ENCODE data around the gene FZD7. TPM values are rescaled to one million over a fixed set of nuclear protein-coding genes. Genes with fewer than 3 reads are reported as not detected.
A peak's percentile ranks its signal among the peaks of the same experiment; 100 is the strongest.

FZD7 gene
- total RNA-seq, 1 experiment from 2014 or later: 302 TPM

- H3K4me3 Mint-ChIP-seq: no peak overlapping the region; a peak in 1 of 5 replicates
- H3K27me3 Mint-ChIP-seq (ENCODE audit: low read depth): no peaks in the 10 kb centered on the region; the same call in 1 of the 2 replicates
- peak overlapping the region; percentile 54 to 95 (median 92); a peak in 4 of 7 replicates for H3K27ac Mint-ChIP-seq
- H3K4me1 Mint-ChIP-seq: peaks cover 46% of the 10 kb centered on the region in 2 experiments
- Histone ChIP-seq H3K79me1 (ENCODE audit: insufficient read depth, low read depth, low read length, poor library complexity, severe bottlenecking) (no peaks in the 10 kb centered on the region), H4K8ac (replicated peaks; ENCODE audit: insufficient read length, low read depth, low read length) (no peak overlapping the region), H3K27me3 (ENCODE audit: insufficient read depth, low read length) (no peaks in the 10 kb centered on the region), H4K20me1 (ENCODE audit: control insufficient read depth, insufficient read depth, insufficient read length) (no peaks in the 10 kb centered on the region), H2BK20ac (ENCODE audit: low read depth, low read length, poor library complexity, severe bottlenecking) (no peak overlapping the region), H2AK5ac (ENCODE audit: insufficient read length, low read length) (peak overlapping the region; percentile 68), H2BK5ac (ENCODE audit: insufficient read length, low read length) (no peak overlapping the region), H2BK12ac (ENCODE audit: insufficient read length, low read depth, low read length) (peak overlapping the region; percentile 16), H4K5ac (ENCODE audit: insufficient read length, low read depth, low read length) (no peak overlapping the region), H3T11ph (ENCODE audit: low read length) (no peak overlapping the region), H3K4ac (ENCODE audit: low read depth, low read length) (no peak overlapping the region), H3K4me1 (ENCODE audit: insufficient read depth, low read length) (peaks cover 7% of the 10 kb centered on the region; the same call in 1 of the 2 replicates), H2BK15ac (ENCODE audit: low read depth, low read length) (no peak overlapping the region), H3K56ac (ENCODE audit: insufficient read length, low read depth, low read length) (no peak overlapping the region), H3K14ac (ENCODE audit: insufficient read depth, low read length) (no peak overlapping the region), H3K23ac (ENCODE audit: insufficient read length, low read depth, low read length) (no peak overlapping the region), H3K9ac (ENCODE audit: extremely low read depth, insufficient read length, low read length) (no peak overlapping the region), H3K23me2 (ENCODE audit: insufficient read length, low read depth, low read length, poor library complexity, severe bottlenecking) (no peaks in the 10 kb centered on the region), H3K4me2 (ENCODE audit: insufficient read depth, insufficient read length, low read length) (no peak overlapping the region), H2BK120ac (ENCODE audit: low read depth, low read length, poor library complexity, severe bottlenecking) (no peak overlapping the region), H3K18ac (ENCODE audit: insufficient read length, low read depth, low read length) (no peak overlapping the region), H3K9me3 (ENCODE audit: control insufficient read depth, low read depth, low read length) (no peaks in the 10 kb centered on the region), H3K79me2 (ENCODE audit: insufficient read depth, low read length) (no peaks in the 10 kb centered on the region), H3K27ac (ENCODE audit: insufficient read length, low read depth, low read length) (no peak overlapping the region), H4K91ac (ENCODE audit: insufficient read length, low read depth, low read length) (no peak overlapping the region), H2AFZ (ENCODE audit: low read length) (no peak overlapping the region)
- H3K36me3 Mint-ChIP-seq (ENCODE audit: insufficient read depth in 1 of 3, low read depth in 3 of 3): no peaks in the 10 kb centered on the region
- no CpG with 5 or more reads among the region's 8 CpGs for WGBS (ENCODE audit: extremely low coverage, insufficient read length, low lambda C conversion rate)
- DNase-seq: no peak
- TF ChIP-seq, protein P1, sequence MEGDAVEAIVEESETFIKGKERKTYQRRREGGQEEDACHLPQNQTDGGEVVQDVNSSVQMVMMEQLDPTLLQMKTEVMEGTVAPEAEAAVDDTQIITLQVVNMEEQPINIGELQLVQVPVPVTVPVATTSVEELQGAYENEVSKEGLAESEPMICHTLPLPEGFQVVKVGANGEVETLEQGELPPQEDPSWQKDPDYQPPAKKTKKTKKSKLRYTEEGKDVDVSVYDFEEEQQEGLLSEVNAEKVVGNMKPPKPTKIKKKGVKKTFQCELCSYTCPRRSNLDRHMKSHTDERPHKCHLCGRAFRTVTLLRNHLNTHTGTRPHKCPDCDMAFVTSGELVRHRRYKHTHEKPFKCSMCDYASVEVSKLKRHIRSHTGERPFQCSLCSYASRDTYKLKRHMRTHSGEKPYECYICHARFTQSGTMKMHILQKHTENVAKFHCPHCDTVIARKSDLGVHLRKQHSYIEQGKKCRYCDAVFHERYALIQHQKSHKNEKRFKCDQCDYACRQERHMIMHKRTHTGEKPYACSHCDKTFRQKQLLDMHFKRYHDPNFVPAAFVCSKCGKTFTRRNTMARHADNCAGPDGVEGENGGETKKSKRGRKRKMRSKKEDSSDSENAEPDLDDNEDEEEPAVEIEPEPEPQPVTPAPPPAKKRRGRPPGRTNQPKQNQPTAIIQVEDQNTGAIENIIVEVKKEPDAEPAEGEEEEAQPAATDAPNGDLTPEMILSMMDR (conservative IDR thresholded peaks at IDR 0.05): no peak
- no peaks in the 10 kb centered on the region for H3K9me3 Mint-ChIP-seq
These were observed 13.8 kb upstream of the FZD7 start for GRCh38 chr2:202019689-202020450.

Measured in H9 (cell line).